Endodermal cell (in vitro differentiated cells): ENCODE results near the gene ADRA2A. TPM values are rescaled to one million over a fixed set of nuclear protein-coding genes. Genes with fewer than 3 reads are reported as not detected.

Source experiments
- DNase-seq: peaks from one replicate; pipeline ENCODE4 v3.0.0-alpha.2; 2017
- H3K27ac ChIP-seq: 2 replicates; pipeline ENCODE4 v1.5.1; 2013; ENCODE audit warnings: mild to moderate bottlenecking, low read depth, low read length, moderate library complexity
- H3K27me3 ChIP-seq: 2 replicates; pipeline ENCODE4 v1.6.1; 2013; ENCODE audit warnings: mild to moderate bottlenecking, low read length, moderate library complexity; ENCODE audit not compliant: insufficient read depth, control insufficient read depth, poor library complexity, severe bottlenecking
- H3K36me3 ChIP-seq: 2 replicates; pipeline ENCODE4 v1.7.0; 2013; ENCODE audit warnings: mild to moderate bottlenecking, low read length, moderate library complexity; ENCODE audit not compliant: control insufficient read depth, insufficient read depth
- H3K4me1 ChIP-seq: one replicate; pipeline ENCODE4 v1.7.0; 2013; ENCODE audit warnings: low read length; ENCODE audit not compliant: control insufficient read depth, insufficient read depth
- H3K4me3 ChIP-seq: 2 replicates; pipeline ENCODE4 v1.5.1; 2013; ENCODE audit warnings: mild to moderate bottlenecking, low read length, moderate library complexity
- H3K9ac ChIP-seq: 2 replicates; pipeline ENCODE4 v1.6.1; 2013; ENCODE audit warnings: mild to moderate bottlenecking, low read length, moderate library complexity; ENCODE audit not compliant: poor library complexity, severe bottlenecking; ENCODE audit errors: extremely low read depth
- H3K9me3 ChIP-seq: 2 replicates; pipeline ENCODE4 v1.6.1; 2013; ENCODE audit warnings: mild to moderate bottlenecking, low read length, moderate library complexity; ENCODE audit not compliant: control insufficient read depth
- H3K27ac Mint-ChIP-seq: 2 replicates; pipeline ENCODE4 v1.8.0; 2020; ENCODE audit warnings: mixed read lengths
- H3K27me3 Mint-ChIP-seq: 2 replicates; pipeline ENCODE4 v1.8.0; 2021; ENCODE audit warnings: mild to moderate bottlenecking, mixed read lengths; ENCODE audit not compliant: insufficient read depth
- H3K36me3 Mint-ChIP-seq: 2 replicates; pipeline ENCODE4 v1.8.0; 2020; ENCODE audit warnings: low read depth, mixed read lengths
- H3K4me1 Mint-ChIP-seq: 2 replicates; pipeline ENCODE4 v1.8.0; 2020; ENCODE audit warnings: mixed read lengths
- H3K4me3 Mint-ChIP-seq: 2 replicates; pipeline ENCODE4 v1.8.0; 2020; ENCODE audit warnings: mild to moderate bottlenecking, moderate library complexity, mixed read lengths
- H3K9me3 Mint-ChIP-seq: 2 replicates; pipeline ENCODE4 v1.8.0; 2020; ENCODE audit warnings: mild to moderate bottlenecking, mixed read lengths
- CTCF ChIP-seq: fragments of 200-600 bp; sonication (generic); conservative IDR thresholded peaks from 2 replicates; pipeline ENCODE4 v1.5.0; 2021; ENCODE audit warnings: antibody characterized with exemption, mild to moderate bottlenecking
- WGBS, 2 experiments: methylation state at CpG; one replicate each; pipeline versions ENCODE4 v1.1.5 to v1.1.7; 2013; ENCODE audit warnings: missing lambda C conversion rate in 2 of 2, mixed read lengths in 1 of 2; ENCODE audit not compliant: insufficient coverage in 1 of 2, insufficient read length in 1 of 2; 5-methylcytosine and 5-hydroxymethylcytosine counted together
- total RNA-seq, 2 donors: library from RNA; stranded (reverse); fragmentation: NEBNext Ultra II Directional in 1 of 2; extraction: Animal tissue kit (Norgen Biotek cat#: 25700) in 1 of 2; gene quantifications; 2 replicates in 1 of 2; 3 replicates in 1 of 2; pipeline ENCODE4 v1.2.1, GENCODE V29; 2021

ADRA2A gene
- total RNA-seq, 2 donors from 2014 or later: 0.13 TPM; not detected in 1

- H3K27me3 ChIP-seq: peaks cover 9% of the 10 kb centered on the region
- peak; percentile 36 for DNase-seq
- H3K9me3 ChIP-seq: no peaks in the 10 kb centered on the region
- no peaks in the 10 kb centered on the region for H3K36me3 Mint-ChIP-seq
- H3K4me1 Mint-ChIP-seq: no peaks in the 10 kb centered on the region
- no peak overlapping the region for H3K4me3 ChIP-seq
- no peak overlapping the region for H3K27ac ChIP-seq
- no peaks in the 10 kb centered on the region for H3K4me1 ChIP-seq
- H3K27ac Mint-ChIP-seq: no peak overlapping the region
- WGBS, 2 experiments: 80% methylated on average over 10 to 16 of the region's 16 CpGs
- no peak overlapping the region for H3K4me3 Mint-ChIP-seq
- H3K36me3 ChIP-seq: no peaks in the 10 kb centered on the region
- H3K9me3 Mint-ChIP-seq: no peaks in the 10 kb centered on the region
- no peak overlapping the region for H3K9ac ChIP-seq
- H3K27me3 Mint-ChIP-seq: peaks cover 4% of the 10 kb centered on the region
- TF ChIP-seq CTCF: no peak
These were observed 40.1 kb downstream of the ADRA2A start for GRCh38 chr10:111116762-111117445.

DNA sequence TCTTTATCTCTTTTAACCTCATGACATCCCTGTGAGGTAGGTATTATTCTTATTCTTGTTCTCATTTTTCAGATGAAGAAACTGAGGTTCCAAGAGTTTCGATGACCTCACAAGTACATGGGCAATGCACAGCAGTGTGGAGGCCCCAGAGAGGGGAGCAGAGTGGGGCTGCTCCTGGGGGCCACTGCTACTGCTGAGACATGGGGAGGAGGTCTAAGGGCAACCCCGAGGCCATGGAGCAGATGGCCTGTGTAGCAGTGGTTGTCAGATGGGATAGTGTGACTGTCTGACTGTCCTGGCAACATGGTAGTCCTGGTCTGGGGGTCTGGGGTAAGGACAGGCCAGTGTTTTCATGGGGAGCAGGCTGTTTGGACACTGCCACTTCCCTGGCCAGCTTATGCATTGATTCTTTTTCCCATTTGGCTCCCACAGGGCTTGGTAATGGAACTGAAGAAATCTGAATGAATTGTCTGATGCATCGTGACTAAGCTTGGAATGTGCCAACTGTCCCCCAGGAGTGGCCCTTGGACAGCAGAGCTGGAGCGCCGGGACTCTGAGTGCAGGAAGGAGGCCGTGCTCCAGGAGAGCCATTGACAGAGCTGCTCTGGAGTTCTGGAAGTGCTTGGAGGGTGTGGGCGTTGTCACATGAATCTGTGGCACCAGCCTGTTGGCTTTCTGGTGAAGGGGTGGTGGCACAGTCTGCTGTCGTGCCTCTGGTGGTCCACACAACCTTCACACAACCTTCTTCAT, 40.9 kb downstream of the ADRA2A start:
- H3K9me3 Mint-ChIP-seq: no peaks in the 10 kb centered on the region
- H3K27ac Mint-ChIP-seq: no peak overlapping the region
- H3K4me3 Mint-ChIP-seq: no peak overlapping the region
- peaks cover 5% of the 10 kb centered on the region for H3K27me3 Mint-ChIP-seq
- no peak overlapping the region for H3K27ac ChIP-seq
- peaks cover 13% of the 10 kb centered on the region for H3K27me3 ChIP-seq
- peak; percentile 18 for DNase-seq
- no peaks in the 10 kb centered on the region for H3K4me1 ChIP-seq
- H3K4me1 Mint-ChIP-seq: no peaks in the 10 kb centered on the region
- no peak for TF ChIP-seq CTCF
- 83 to 93% methylated on average over 5 to 8 of the region's 8 CpGs for WGBS, 2 experiments
- H3K36me3 Mint-ChIP-seq: no peaks in the 10 kb centered on the region
- H3K9me3 ChIP-seq: no peaks in the 10 kb centered on the region
- H3K36me3 ChIP-seq: no peaks in the 10 kb centered on the region
- no peak overlapping the region for H3K4me3 ChIP-seq
- no peak overlapping the region for H3K9ac ChIP-seq

DNA sequence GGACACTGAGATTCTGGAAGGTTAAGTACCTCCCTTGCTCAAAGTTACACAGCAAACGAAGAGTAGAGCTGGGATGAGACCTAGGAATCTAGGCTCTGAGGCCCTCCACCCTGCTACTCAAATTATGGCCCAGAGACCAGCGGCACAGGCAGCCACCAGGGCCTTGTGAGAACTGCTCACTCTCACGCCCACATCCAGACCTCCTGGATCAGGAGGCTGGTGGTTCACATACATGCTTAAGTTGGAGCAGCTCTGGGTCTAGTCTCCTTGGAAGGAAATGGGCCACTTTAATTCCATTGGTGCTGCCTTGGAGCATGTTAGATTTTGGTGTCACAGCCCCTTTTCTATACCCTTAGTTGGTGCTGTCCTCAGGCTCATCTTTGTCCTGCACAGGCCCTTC, 41.9 kb downstream of the ADRA2A start:
- H3K9me3 Mint-ChIP-seq: no peaks in the 10 kb centered on the region
- Histone ChIP-seq H3K36me3 (no peaks in the 10 kb centered on the region), H3K4me3 (no peak overlapping the region), H3K4me1 (no peaks in the 10 kb centered on the region), H3K27ac (no peak overlapping the region), H3K9me3 (no peaks in the 10 kb centered on the region), H3K9ac (no peak overlapping the region), H3K27me3 (peaks cover 13% of the 10 kb centered on the region)
- TF ChIP-seq CTCF: no peak
- H3K27me3 Mint-ChIP-seq: peaks cover 9% of the 10 kb centered on the region
- H3K4me3 Mint-ChIP-seq: no peak overlapping the region
- peak; percentile 20 for DNase-seq
- no peaks in the 10 kb centered on the region for H3K4me1 Mint-ChIP-seq
- WGBS, 2 experiments: 89 to 92% methylated on average over 3 of the region's 3 CpGs
- H3K27ac Mint-ChIP-seq: no peak overlapping the region
- H3K36me3 Mint-ChIP-seq: no peaks in the 10 kb centered on the region
